Limb (tissue), 2 donors: ENCODE results near the gene ADGRG7.
"Not testable (repeated sequence)": the region's sequence is repeated elsewhere in the genome, so short reads cannot be mapped to it uniquely, and the experiment has no call there.

ENCODE experiments used
- DNase-seq, 2 donors: peaks; one replicate each; pipeline ENCODE4 v3.0.0-alpha.2; 2016; ENCODE audit errors: extremely low spot score in 2 of 2

Gene ADGRG7, protein sequence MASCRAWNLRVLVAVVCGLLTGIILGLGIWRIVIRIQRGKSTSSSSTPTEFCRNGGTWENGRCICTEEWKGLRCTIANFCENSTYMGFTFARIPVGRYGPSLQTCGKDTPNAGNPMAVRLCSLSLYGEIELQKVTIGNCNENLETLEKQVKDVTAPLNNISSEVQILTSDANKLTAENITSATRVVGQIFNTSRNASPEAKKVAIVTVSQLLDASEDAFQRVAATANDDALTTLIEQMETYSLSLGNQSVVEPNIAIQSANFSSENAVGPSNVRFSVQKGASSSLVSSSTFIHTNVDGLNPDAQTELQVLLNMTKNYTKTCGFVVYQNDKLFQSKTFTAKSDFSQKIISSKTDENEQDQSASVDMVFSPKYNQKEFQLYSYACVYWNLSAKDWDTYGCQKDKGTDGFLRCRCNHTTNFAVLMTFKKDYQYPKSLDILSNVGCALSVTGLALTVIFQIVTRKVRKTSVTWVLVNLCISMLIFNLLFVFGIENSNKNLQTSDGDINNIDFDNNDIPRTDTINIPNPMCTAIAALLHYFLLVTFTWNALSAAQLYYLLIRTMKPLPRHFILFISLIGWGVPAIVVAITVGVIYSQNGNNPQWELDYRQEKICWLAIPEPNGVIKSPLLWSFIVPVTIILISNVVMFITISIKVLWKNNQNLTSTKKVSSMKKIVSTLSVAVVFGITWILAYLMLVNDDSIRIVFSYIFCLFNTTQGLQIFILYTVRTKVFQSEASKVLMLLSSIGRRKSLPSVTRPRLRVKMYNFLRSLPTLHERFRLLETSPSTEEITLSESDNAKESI

DNA sequence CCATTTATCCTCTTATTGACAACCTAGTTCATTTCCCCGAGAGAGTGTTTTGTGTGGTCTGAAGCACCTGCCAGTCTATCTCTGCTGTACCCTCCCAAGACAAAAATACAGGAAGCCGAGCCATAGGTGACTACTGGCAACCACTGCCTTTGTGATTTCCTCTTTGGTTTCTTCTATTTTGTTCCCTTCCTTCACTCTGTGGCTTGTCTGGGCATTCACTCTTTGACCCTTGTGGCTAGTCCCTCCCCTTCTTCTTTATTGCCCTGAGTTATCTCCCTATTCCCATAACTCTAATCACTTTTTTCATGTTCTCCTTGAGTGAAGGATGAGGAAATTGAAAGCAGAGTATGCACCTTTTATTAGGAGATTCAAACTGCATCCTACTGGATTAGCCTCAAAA, at the start of gene ADGRG7:
Gene ADGRG7, plus strand, starts transcription at position 297 of the 400 bp plus-strand sequence. CDS start 256 bp downstream, outside the sequence.
- no peak for DNase-seq

DNA sequence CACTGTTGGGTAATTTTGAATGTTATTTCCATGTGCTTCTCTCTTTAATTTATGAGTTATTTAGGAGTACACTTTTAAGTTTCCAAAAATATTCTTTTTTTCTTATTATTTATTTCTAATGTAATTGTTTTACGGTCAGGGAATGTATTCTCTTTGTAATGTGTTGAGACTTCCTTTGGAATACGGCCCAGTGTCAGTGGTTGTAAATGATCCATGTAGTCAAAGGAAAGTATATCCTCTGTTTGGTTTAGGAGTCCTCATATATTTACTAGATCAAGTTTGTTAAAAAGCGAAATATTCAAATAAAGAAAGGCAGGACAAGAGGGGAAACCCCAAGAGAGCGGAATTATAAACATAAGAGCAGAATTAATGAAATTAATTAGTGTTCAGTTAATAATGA, 49.0 kb upstream of the ADGRG7 start:
- DNase-seq, result no peak

DNA sequence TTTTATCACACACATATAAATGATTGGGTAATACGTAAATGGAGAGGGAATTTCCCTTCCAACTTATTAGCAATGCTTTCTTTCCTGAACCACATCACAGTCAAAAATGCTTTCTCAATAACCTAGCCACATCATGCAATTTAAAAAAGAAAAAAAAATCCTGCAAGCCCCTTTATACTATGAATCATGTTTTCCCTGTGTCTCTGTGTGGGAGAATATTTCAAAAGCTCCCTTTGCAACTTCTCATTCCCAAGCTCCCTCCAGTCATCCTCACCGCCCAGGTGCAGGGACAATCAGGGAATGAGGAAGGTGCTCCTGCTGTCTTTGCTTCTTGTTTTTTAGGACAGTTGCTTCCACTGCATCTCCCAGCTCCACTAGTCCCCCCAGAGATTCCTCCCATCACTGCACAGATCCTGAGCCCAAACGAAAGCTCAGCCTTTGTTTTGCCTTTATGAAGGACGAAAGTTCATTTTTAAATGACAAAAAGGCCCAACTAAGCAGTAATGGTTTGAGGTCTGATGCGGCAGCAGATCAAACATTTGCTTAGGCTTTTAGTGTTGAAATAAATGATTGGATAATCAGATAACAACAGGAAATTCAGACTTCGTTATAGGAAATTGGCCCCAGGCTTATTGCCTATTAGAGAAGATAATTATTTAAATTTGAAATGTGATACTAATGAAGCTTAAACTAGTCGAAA, 47.8 kb upstream of the ADGRG7 start:
- DNase-seq, result no peak

DNA sequence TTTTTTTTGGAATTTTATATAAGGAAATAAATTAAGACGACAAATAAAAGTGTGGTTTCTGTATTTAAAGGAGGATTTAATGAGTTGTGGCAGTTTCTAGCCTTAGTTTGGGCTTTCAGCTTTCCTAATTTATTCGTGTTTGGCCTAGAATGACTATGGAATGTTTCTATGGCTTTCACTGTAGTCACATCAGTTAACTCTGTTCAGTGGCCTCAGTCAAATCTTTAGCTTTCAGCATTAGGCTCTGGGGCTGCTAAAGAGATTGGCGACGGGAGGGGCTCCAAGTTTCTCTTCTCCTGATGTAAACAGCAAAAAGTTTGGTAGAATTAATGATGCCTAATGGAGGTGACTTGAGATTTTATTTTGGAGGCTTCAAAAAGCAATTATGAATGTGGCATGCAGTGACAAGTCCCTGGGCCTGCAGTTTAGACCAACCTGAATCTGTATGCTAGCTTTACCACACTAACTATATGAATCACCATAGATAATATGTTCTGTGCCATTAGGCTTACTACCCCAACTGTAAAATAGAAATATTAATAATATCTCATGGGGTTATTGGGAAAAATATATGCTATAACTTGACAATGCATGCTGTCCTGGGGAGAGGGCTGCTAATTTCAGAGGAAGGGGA, 47.1 kb upstream of the ADGRG7 start:
- DNase-seq, result no peak

DNA sequence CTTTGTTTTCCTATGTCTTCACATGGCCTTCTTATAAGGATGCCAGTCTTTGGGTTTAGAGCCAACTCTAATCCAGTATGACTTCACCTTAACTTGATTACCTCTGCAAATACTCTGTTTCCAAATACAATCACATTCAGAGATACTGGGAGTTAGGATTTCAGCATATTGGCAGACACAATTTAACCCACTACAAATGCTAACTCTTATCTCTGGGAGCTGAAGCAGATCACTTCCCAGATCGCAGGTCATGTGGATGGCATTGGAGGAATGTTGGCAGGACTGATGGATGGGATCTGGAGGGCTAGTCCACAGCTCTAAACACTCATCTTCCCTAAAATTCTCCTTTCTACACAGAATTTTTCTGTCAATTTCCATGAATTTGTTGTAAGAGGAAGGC, 46.2 kb upstream of the ADGRG7 start:
- DNase-seq, result no peak

DNA sequence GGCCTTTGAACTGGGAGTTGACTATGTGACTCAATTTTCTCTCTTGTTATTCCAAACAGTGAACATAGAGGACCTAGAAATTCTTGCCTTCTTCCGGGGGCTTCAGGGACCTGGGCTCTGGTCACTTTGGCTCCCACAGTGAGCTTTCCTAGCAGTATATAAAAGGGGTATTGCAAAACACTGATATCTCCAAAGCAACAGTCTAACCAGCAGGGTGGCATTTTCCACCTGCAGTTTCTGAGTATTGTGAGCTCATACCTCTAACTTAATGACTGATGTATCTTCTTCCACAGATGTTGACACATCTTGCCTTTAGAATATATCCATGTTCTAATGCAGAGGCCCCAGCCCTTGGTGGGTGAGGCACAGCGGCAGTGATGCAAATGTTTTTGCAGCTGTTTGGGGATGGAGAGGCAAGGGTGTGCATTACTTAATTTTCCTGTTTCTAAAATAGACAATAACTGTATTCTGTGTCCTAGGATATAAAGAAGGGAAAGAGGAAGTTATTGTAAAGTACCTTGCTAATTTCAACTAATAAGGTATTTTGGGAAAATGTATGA, 45.7 kb upstream of the ADGRG7 start:
- DNase-seq, result no peak

DNA sequence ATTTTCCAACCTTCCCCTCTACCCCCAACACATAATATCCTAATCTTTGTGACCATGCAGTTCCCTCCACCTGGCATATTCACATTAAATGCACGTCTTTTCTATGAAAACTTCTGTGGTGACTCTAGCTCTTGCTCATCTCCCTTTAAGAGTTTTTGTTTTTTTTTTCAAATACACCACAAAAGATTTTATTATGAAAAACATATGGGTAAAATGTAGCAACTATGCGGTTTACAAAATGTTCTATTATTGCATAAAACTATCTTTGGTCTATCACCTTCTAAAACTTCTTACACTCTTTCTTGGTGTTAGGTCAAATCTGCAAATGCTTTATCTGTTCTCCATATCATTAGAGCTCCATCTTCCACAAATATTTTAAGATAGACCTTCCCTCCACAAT, 38.6 kb upstream of the ADGRG7 start:
- no peak for DNase-seq

DNA sequence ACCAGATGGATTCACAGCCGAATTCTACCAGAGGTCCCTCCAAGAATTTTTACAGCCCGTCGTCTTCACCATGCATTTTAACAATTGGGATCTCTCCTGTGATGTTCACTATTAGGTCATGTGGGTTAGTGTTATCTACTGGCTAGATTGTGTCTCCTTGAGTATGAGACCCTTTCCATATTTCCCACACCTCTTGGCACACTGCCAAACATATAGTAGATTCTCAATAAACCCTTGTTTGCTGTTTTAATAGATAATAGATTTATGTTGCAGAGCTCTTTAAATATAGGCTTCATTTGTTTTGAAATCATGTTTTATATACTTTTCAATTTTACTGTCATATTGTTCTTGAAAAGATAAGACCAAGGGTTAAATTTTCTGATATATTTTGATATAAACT, 34.9 kb upstream of the ADGRG7 start:
- no peak for DNase-seq

DNA sequence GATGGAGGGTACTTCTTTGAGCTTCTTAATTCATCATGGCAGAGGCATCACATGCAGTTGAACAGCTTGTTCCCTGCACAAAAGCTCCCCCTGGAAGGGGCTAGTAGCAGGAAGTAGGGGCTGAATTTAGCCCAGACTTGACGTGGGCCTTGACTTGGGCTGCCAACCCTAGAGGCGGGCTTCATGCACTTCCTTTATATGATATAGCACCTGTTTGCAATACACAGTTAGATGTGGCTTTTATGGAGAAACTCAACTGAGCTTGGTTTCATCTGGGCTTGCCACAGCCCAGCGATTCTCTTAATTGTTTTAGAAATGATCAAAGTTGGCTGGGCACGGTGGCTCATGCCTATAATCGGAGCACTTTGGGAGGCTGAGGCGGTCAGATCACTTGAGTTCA, 33.7 kb upstream of the ADGRG7 start:
- no peak for DNase-seq

DNA sequence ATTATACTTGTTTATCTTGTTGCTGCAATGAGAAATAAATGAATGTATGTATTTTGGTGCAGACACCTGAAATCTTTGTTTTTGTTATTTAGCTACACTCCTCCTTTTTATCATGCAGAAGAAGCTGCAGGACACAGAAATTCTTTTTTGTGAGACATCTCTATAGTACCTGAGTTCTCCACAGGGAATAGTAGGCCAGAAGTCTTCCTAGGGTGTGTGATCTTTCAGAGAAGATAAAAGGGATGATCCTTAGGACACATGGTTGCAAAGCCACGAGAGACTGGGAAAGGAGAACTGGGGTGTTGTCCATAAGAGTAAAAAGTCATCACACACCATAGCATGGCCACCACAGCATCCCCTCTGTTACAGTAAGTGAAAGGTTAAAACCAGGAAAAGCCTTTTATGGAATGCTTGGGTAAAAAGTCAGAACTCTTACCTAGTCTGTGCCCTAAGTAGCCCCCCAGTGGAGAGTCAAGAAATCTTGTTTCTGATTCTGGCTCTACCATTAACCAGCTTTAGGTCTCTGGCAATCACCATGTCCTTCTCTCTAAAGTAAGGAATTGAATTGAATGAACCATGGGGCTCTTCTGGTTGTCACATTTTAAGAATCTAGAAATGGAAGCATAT, 31.9 kb upstream of the ADGRG7 start:
- no peak for DNase-seq

DNA sequence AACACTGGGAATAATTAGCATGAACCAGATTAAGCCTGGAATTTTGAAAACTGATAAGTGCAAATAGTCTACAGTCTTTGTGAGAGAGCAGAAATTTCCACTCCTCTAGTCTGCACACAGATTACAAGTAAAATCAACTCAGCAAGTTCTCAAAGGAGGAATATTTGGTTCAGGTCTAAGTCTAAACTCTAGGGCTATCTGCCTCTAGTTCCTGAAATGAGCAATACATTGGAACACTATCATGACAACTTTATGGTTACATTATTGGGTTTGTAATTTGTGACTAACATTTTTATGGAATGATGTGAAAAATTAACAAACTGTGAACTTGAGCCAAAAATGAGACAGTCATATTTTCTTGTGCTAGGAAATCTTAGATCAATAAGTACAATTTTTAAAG, 30.8 kb upstream of the ADGRG7 start:
- no peak for DNase-seq

DNA sequence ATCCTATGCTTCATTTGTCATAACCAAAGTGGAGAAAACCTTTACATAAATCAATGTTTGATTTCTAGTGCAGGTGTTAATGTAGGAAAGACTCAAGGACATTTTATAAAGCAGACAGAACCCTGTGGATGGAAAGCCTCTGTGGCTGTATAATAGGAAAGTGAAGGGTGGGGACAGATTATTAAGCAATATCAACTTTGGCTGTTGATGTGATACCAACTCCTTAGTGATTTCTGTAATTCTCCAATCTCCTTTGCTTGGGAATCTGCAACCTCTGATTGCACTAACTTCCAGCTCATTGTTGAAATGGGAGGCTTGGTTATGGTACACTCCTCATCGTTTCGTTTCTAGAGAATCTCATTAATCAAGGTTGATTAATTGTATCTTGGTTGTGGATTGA, 29.3 kb upstream of the ADGRG7 start:
- DNase-seq, result no peak

DNA sequence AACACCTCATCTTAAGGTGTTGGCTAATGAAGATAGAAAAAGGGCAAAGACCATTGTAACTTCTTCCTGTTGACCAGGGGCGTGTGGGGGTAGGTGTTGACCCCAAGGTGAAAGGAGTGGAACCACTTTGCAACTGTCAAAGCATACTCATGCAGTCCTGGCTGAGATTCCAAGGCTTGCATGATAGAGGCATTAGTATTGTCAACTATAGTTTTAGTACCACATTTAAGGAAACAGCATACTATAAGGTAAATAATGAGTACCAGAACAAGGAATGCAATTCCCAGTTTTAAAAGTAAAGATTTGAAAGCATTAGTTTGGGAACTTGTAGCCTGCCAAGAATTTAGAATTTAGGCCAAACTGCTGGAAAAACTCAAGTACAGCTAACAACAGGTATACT, 27.8 kb upstream of the ADGRG7 start:
- DNase-seq, result no peak

DNA sequence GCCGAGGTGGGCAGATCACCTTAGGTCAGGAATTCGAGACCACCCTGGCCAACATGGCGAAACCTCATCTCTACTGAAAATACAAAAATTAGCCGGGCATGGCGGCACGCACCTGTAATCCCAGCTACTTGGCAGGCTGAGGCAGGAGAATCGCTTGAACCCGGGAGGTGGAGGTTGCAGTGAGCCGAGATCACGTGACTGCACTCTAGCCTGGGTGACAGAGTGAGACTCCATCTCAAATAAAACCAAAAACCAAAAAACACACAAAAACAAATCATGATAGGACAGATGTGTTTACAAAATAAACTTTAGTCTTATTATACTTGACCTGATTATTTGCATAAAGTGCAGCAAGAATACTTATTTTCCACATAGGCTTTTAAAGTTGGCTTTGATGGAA, 27.2 kb upstream of the ADGRG7 start:
- not testable (repeated sequence) for DNase-seq

DNA sequence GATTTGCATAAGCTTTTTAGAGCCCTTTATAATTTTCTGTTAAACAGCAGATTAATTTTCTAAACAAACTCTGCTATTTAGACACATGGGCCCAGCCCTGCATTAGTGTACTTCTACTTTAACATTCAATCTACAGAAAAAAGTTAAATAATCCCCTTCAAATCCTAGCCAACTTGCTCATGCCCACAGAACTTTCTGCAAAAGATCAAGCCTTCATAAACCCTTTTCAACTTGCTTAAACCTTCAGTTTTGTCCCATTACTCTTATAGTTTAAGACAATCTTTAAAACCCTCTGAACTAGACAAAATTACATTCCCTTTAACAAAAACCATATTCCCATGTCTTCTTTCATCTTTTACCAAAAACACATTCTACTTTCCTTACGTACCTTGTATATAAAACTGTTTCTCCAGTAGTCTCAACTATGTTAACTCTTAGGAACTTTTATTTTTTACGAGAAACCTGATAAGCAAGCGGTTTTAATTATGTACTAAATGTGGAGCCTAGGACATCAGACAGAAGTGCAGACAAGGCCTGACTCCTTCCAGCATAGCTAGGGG, 25.2 kb upstream of the ADGRG7 start:
- no peak for DNase-seq

DNA sequence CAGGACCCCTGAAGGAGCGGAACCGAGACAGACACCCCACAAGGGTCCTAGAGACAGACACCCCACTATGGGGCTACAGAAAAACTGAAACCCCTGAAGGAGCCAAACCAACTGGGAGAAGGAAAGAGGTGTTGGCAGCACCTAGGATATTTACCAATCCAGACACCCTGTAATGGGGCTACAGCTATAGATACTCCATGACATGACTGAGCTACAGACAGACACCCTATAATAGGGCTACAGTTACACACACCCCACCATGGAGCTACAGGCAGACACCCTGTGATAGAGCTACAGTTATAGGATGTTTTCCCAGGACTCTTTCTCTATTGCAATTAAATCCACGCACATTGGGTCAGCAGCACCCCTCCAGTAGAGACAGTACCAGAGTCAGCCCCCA, 22.6 kb upstream of the ADGRG7 start:
- no peak for DNase-seq

DNA sequence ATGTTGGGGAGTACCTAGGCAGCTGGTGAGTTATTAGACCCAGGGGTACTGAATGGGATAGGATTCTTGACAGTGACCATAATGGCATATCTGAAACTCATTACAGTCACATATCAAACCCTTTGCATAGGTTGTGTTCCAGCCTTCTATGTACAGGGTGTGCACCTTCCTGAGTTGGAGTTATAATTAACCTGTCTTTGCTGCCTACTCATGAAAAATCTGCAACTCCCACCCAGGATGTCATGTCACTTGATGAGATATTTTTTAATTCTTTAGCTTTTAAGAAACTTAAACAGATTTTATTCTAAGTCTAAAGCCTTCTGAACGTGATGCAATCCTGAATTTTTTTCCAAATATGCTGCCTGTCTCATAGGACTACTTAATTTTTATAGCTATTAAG, 21.1 kb upstream of the ADGRG7 start:
- no peak for DNase-seq

DNA sequence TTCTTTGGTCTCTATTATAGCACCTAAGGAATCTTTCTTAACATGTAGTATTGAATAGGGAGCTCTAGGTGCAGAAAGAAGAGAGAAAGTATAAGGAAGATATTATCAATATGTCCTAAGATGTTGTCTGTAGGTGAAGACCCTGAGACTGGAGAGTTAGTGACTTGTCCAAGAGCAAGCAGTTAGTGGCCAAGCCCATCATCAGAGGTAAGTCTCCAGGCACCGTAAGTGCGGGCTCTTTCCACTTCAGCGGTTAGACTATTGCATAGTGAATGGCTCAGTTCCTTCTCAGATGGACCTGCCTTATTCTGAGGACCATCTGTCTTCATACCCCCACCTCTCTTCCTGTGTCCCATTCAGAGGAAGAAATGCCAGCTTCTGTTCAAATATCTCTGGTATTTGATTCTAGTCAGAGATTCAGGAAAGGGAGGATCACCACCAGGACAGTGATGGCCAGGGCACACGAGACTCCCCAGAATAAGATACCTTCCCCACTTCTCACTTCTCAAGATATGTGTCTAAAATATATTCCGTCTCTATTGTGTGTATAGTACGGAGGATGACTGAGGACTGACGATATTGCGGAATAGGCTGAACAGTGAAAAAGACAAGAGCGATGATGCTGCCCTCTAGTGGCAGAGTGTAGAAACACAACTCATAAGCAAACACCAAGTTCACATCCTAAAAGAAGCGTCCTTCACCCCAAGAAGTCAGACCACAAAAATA, 19.1 kb upstream of the ADGRG7 start:
- peak; percentile 68 to 74 for DNase-seq

DNA sequence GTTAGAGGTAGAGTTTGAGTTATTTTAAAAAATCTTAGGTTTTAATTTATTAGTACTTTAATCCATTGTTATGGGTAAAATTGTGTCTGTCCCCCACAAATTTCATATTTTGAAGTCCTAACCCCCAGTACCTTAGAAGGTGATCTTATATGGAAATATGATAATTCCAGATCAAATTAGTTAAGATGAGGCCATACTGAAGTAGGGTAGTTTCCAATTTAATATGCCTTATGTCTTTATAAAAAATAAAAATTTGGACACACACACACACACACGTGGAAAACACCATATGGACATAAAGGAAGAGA, 18.6 kb upstream of the ADGRG7 start:
- DNase-seq, result no peak

DNA sequence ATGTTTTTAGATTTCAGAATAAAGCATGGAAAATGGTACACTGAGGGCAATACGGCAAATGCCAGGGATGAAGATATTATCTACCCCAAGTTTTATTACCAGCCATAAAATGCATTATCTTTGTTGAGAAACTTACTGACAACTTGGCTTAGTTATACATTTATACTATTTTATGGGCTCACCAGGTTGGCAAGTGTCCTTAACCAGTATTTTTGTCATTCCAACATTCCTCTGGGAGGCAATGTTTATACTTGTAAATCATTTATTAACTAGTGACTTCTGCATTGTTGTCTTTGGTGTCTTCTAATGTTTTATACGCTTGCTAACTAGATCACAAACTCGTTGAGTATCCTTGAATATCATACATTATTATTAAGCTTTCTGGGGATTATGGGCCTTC, 18.0 kb upstream of the ADGRG7 start:
- DNase-seq, result no peak
